Stimulated activated CD8-positive, alpha-beta memory T cell treated with anti-CD3 and anti-CD28 coated beads, Interleukin-12 subunit alpha, Interleukin-12 subunit beta, amount 100 ng/mL, for 1 hour (primary cell): ENCODE data around the gene PTGER2.

Source experiments
- DNase-seq: peaks from one replicate; pipeline ENCODE4 v3.0.0-alpha.2; 2020; ENCODE audit warnings: low read depth

The PTGER2 gene

GRCh38 chr14:52377940-52378339 lies 63.8 kb downstream of the PTGER2 start:
- no peak for DNase-seq
